Measurements from ENCODE around the gene NIPAL1. TPM values are rescaled to one million over a fixed set of nuclear protein-coding genes. Genes with fewer than 3 reads are reported as not detected.

NIPAL1 gene
- total RNA-seq, 1 donor from 2014 or later: 6.6 TPM

DNA sequence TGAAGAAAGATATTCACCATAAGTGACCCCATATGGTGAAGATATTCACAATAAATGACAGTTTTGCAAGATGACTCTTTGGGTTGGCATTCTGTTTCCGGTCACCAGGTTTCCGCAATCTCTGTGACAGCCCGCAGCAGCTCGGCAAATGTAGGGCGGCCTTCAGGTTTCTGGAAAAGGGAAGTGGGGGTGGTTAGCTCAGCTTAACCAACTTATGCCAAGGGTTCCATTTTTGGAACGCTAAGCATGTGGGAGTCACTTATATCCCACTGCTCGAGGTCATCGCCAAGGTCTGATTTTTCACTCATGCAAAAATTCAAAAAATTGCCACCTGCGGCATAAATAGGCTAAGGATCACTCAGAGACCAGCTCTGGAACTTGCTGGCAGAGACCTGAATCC lies 51.0 kb downstream of the NIPAL1 start:
- FAIRE-seq (no peak), DNase-seq (ENCODE audit: low read depth) (no peak)
- Histone ChIP-seq H3K36me3 (ENCODE audit: control insufficient read depth, insufficient read depth, low read length) (no peaks in the 10 kb centered on the region), H3K27me3 (ENCODE audit: control insufficient read depth, insufficient read depth, low read length) (no peaks in the 10 kb centered on the region), H3K4me3 (ENCODE audit: low read depth, low read length) (no peak overlapping the region)
- TF ChIP-seq, protein P1, sequence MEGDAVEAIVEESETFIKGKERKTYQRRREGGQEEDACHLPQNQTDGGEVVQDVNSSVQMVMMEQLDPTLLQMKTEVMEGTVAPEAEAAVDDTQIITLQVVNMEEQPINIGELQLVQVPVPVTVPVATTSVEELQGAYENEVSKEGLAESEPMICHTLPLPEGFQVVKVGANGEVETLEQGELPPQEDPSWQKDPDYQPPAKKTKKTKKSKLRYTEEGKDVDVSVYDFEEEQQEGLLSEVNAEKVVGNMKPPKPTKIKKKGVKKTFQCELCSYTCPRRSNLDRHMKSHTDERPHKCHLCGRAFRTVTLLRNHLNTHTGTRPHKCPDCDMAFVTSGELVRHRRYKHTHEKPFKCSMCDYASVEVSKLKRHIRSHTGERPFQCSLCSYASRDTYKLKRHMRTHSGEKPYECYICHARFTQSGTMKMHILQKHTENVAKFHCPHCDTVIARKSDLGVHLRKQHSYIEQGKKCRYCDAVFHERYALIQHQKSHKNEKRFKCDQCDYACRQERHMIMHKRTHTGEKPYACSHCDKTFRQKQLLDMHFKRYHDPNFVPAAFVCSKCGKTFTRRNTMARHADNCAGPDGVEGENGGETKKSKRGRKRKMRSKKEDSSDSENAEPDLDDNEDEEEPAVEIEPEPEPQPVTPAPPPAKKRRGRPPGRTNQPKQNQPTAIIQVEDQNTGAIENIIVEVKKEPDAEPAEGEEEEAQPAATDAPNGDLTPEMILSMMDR (IDR thresholded peaks at IDR 0.05; ENCODE audit: insufficient read depth, low read length, severe bottlenecking): no peak

DNA sequence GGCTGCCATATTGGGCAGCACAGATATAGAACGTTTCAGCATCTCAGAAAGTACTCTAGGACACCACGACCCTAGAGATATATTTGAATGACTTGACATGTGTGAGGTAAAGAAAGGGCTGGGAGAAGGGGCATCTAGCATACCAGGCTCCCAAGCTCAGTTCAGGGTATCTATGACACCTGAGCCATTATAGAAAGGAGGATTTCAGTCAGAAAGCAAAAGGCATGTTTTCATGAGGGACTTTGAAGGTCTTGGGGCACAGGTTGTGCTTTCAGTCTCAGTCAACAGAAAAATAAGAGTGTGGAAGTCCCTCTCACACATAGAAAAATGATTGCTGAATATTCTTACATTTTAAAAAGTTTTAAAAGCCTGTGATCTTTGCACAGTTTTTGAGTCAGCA lies 51.6 kb downstream of the NIPAL1 start:
- no peak for DNase-seq (ENCODE audit: low read depth)
- Histone ChIP-seq H3K4me3 (ENCODE audit: low read depth, low read length) (no peak overlapping the region), H3K27me3 (ENCODE audit: control insufficient read depth, insufficient read depth, low read length) (no peaks in the 10 kb centered on the region), H3K36me3 (ENCODE audit: control insufficient read depth, insufficient read depth, low read length) (no peaks in the 10 kb centered on the region)
- TF ChIP-seq, protein P1 (IDR thresholded peaks at IDR 0.05; ENCODE audit: insufficient read depth, low read length, severe bottlenecking): no peak
- no peak for FAIRE-seq

DNA sequence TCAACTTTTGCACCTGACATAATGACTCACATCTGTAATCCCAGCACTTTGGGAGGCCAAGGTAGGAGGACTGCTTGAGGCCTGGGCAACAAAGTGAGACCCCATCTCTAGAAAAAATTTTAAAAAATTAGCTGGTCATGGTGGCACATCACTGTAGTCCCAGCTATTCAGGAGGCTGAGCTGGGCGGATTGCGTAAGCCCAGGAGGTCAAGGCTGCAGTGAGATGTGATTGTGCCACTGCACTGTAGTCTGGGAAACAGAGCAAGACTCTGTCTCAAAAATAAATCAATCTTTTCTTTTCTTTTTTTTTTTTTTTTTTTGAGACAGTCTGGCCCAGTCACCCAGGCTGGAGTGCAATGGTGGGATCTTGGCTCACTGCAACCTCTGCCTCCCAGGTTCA lies 52.5 kb downstream of the NIPAL1 start:
- DNase-seq (ENCODE audit: low read depth) (no peak), FAIRE-seq (no peak)
- H3K27me3 ChIP-seq (ENCODE audit: control insufficient read depth, insufficient read depth, low read length): no peaks in the 10 kb centered on the region
- no peaks in the 10 kb centered on the region for H3K36me3 ChIP-seq (ENCODE audit: control insufficient read depth, insufficient read depth, low read length)
- TF ChIP-seq, protein P1 (IDR thresholded peaks at IDR 0.05; ENCODE audit: insufficient read depth, low read length, severe bottlenecking): no peak
- H3K4me3 ChIP-seq (ENCODE audit: low read depth, low read length): no peak overlapping the region

DNA sequence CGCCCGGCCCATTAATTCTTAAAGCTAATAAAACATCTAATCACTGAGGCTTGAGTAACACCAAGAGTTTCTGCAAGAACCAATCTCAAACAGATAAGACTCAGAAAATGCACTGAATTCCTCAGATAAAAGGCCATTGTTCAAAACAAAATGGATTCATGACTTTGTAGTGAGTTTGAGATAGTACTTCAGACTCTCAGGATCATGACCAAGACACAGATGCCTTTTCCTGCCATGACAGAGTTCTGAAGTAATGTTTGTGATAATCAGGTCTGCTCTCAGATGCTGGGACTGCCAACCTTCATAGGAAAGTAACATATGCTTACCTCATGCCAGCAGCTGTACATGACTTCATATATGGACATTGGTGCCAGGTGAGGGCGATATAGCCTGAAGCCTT lies 54.6 kb downstream of the NIPAL1 start:
- Histone ChIP-seq H3K27me3 (ENCODE audit: control insufficient read depth, insufficient read depth, low read length) (no peaks in the 10 kb centered on the region), H3K36me3 (ENCODE audit: control insufficient read depth, insufficient read depth, low read length) (no peaks in the 10 kb centered on the region), H3K4me3 (ENCODE audit: low read depth, low read length) (no peak overlapping the region)
- DNase-seq (ENCODE audit: low read depth): no peak
- TF ChIP-seq, protein P1 (IDR thresholded peaks at IDR 0.05; ENCODE audit: insufficient read depth, low read length, severe bottlenecking): no peak
- FAIRE-seq: no peak

DNA sequence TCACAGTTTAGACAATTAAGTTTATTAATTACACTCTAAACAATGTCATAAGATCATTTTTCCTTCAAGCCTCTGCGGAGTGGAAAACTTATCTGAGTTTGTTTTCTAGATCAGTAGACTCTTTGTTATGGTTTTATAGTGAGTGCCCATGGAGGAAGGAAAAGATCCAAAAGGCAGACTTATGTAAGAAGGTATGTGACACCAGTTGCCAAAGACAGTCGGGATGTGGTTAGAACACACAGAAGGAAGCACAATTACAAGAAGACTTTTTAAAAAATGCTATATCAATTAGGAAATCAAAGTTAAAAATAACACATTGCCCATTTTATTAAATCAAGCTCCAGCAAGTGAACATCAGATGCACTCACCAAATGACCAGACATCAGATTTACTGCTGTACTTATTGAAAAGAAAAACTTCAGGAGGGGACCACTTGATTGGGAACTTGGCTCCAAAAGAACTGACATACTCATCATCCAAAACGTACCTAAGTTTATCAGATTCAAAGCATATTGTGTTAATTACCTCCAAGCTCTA lies 57.1 kb downstream of the NIPAL1 start:
- FAIRE-seq (no peak), DNase-seq (ENCODE audit: low read depth) (no peak)
- Histone ChIP-seq H3K27me3 (ENCODE audit: control insufficient read depth, insufficient read depth, low read length) (no peaks in the 10 kb centered on the region), H3K36me3 (ENCODE audit: control insufficient read depth, insufficient read depth, low read length) (no peaks in the 10 kb centered on the region), H3K4me3 (ENCODE audit: low read depth, low read length) (no peak overlapping the region)
- TF ChIP-seq, protein P1 (IDR thresholded peaks at IDR 0.05; ENCODE audit: insufficient read depth, low read length, severe bottlenecking): no peak

DNA sequence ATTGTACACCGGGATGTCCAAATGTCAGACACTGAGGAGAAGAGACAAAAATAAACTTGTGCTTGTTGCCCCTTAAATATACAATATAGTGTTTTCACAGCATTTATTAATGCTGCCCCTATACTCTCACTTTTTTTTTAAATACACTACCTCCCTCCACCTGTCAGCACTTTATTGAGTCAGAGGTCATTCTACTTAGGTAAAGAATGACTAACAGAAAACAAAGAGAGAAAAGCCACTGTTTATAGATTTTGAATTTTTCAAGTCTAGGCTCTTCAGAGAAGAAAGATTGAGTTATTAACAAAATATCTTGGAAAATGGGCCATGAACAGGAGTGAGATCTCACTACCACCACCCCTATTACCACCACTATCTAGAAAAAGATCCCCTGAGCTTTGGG lies 58.1 kb downstream of the NIPAL1 start:
- no peaks in the 10 kb centered on the region for H3K36me3 ChIP-seq (ENCODE audit: control insufficient read depth, insufficient read depth, low read length)

More for the DNA sequence above, 58.1 kb downstream of the NIPAL1 start:
- no peak for FAIRE-seq
- DNase-seq (ENCODE audit: low read depth): peak; percentile 34
- H3K4me3 ChIP-seq (ENCODE audit: low read depth, low read length): no peak overlapping the region
- H3K27me3 ChIP-seq (ENCODE audit: control insufficient read depth, insufficient read depth, low read length): no peaks in the 10 kb centered on the region
- TF ChIP-seq, protein P1 (IDR thresholded peaks at IDR 0.05; ENCODE audit: insufficient read depth, low read length, severe bottlenecking): no peak
